ENCODE measurements around the gene TSHZ1.

DNA sequence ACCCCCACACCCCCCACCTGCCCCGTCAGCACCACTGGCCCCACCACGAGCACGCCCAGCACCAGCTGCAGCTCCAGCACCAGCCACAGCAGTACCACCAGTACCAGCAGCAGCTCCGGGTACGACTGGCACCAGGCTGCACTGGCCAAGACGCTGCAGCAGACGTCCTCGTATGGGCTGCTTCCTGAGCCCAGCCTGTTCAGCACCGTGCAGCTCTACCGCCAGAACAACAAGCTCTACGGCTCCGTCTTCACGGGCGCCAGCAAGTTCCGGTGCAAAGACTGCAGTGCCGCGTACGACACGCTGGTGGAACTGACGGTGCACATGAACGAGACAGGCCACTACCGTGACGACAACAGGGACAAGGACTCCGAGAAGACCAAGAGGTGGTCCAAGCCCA, 75.3 kb downstream of the TSHZ1 start:
- TF ChIP-seq CTCF (IDR thresholded peaks at IDR 0.05; ENCODE audit: low read depth, low read length), result no peak
- no peak for TF ChIP-seq EZH2phosphoT487 (IDR thresholded peaks at IDR 0.05; ENCODE audit: low read depth)

Measured in OCI-LY3 (cell line).